AML-193 (cell line): ENCODE results near the gene HSBP1L1.
A peak's percentile ranks its signal among the peaks of the same experiment; 100 is the strongest.

Source experiments
- DNase-seq, 2 experiments: peaks; one replicate each; lab custom pipeline; 2025; lab: John Stamatoyannopoulos, UW

Gene HSBP1L1

DNA sequence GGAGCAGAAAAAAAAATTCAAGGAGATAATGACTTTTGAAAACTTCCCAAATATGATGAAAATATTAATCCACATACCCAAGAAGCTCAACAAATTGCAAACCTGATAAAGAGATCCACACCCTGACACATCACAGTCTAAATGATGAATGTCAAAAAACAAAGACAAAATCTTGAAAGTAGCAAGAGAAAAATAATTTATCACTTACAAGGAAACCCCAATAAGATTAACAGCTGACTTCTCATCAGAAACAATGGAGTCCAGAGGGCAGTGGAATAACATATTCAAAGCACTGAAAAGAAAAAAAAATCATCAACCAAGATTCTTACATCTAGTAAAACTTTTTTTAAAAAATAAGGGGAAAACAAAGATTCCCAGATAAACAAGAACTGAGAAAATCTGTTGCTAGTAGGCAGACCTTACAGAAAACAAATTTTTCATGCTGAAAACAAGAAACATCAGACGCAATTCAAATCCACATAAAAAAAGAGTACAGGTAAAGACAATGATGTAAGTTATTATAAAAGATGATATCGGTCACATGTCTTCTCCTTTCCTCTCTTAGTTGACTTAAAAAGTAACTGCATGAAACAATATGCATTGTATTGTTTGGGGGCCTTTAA is 34.3 kb upstream of the HSBP1L1 start:
- no peak for DNase-seq

DNA sequence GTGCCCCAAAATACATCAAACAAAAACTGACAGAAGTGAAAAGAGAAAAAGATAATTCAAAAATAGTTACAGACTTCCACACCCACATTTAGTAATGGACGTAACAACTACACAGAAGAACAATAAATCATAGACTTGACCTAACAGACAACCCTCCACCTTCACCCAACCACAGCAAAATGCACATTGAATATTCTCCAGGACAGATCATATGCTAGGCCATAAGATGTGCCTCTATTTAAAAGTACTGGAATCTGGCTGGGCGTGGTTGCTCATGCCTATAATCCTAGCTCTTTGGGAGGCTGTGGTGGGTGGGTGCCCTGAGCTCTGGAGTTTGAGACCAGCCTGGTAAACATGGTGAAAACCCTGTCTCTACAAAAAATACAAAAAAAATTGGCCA is 33.0 kb upstream of the HSBP1L1 start:
- no peak for DNase-seq

DNA sequence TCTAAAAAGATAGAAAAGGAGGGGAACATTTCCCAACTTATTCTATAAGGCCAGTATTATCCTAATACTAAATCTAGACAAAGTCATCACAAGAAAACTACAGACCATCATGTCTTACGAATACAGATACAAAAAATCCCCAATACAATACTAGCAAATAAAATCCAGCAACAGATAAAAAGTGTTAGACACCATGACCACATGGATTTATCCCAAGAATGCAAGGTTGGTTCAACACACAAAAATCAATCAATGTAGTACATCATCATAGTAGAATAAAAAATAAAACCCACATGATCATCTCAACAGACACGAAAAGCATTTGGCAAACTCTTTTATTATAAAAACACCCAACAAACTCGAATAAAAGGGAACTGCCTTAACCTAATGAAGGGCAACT is 31.5 kb upstream of the HSBP1L1 start:
- no peak for DNase-seq

DNA sequence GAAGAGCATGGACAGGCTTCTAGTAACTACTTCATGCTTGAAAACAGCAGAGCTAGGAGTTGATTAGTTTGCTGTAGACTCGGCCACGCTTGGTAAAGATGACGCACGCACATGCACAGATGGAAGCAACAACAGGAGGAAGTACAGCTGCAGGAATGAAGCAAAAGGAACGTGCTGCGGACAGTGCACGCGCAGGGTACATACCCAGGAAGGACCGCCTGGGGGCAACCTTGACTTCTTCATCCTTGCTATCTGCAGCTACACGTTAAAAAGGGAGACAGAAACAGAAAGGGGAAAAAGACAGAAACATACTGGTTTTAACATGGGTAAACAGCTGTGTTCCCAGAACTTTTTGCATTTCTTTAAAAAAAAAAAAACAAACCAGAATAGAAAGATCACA is 30.7 kb upstream of the HSBP1L1 start:
- DNase-seq = no peak

DNA sequence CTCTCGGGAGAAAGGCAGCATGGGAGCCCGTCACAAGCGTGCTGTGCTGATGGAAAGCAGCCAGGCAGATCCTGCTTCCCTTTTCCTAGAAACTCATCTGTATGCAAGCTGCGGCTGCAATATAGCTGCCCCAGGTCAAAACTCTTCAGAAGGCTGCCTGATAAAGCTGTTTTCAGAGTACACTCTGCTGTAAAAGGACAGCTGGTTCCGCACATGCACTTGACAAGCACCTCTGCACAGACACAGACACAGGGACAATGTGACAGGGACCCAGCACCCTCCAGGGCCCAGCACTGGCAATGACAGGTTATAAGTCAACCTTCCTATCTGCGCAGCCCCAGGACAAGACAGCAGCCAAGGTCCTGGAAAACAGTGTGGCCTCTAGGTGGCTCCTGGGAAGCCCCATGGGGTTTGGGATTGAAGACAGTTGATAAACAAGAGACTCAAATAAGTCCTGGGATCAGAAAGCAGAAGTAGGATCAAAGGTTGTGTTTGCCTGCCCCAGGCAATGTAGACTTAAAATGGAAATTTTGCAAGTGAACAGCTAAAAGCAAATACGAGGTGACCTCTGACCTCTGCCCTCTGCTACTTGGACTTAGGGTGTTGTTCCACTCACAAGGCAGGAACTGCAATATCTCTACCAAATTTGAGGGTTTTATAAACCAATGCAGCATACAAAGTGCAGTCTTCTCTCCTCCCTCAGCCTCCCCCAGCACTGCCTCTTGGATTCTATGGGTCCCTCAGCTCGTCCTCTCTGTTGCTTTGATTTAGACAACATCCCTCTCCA is 29.9 kb upstream of the HSBP1L1 start:
- DNase-seq = peak; percentile 31 to 46

DNA sequence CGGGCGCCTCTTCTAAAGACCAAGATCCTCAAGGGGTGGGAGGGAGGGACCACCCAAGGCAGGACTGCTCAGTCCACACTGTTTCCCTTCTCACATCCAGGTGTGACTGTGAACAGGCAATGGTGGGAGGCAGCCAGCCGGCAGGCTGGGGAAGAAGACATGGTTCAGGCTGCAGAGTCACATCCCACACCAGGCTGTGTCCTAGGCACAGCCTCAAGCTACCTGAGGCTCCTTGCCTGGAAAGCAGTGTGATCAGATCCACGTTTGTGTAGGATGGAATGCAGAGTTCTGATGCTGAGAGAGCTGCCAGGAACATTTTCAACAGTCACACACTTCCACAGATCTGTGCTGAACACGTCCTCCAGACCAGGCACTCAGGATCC is 29.4 kb upstream of the HSBP1L1 start:
- no peak for DNase-seq

DNA sequence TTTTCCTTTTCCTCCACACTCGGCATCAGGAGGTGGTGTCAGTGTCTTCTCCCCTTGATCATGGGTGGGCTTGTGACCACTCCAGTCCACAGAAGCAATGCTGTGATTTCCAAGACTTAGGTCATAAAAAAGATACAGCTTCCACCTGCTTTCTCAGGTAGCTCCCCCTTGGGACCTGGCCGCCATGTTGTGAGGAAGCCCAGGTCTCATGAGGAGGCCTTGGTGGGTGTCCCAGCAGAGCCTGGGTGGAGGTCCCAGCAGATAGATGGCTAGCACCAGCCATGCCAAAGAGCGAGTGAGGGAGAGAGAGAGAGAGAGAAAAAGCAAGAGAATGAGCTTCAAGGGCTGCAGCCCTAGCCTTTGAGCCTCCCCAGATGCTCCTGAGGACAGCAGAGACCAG is 28.9 kb upstream of the HSBP1L1 start:
- DNase-seq = no peak

DNA sequence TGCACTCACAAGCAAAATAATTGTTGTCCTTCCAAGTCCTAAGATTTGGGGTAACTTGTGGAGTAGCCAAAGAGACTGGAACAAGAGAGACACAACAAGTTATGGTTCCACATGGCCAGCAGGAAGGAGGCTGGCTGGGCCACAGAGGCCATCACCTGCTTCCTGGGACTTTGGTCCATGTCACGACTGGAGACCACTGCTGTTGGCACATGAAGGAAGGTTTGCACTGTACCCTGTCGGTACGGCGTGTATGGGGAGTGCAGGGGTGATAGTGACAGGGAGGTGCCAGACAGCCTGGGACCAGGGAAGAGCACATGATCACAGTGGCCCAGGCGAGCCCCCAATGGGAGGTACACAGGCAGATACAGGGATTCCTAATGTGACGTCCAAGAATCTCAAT is 28.5 kb upstream of the HSBP1L1 start:
- DNase-seq = no peak

DNA sequence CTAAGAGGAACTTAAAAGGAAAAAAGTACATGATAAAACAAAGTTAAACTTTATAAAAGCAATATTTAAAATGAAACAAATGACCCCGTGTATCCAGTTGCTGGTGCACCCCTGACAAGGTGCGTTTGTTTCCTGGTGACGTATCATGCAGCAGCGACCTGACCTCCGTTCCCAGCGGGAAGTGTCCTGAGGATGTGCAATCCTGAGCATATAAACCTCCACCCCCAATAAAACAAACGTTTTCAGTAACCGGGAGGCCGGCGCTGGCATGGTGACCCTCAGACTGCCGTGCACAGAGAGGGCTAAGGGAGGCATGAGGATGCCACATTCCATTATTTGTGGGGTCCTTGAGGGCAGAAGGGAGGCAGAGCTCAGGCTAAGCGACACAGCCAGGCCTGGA is 27.8 kb upstream of the HSBP1L1 start:
- no peak for DNase-seq

DNA sequence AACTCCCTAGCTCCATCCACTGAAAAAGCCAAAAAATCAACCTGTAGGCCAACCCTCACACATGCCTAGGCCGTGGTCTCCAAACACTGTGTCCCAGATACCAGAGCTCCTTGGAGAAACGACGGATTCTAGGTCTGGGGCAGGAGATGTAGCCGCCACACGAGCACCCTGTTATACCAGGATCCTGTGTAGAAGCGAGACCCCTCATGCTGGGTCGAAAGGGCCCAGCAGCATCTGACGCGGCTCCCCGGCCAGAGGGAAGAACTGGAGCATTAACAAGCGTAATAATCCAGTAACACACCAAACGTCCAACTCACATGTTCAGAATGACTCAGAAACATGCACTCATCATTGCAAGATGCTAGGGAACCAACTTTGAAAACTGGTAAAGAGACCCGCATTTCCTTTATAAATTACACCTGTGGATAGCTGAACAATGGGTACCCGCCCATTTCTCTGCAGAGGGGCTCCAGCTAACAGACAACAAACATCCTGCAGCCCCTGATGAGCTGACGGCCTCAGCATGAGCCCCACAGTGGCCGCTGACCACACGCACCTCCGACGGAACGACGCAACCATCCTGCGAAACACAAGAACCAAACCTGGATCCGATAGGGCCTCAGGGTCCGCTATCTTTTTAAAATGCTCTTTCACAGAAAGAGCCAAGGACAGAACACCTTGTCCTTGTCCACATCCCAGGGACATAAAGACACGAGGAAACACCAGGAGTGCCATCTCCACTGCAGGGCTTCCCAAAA is 27.2 kb upstream of the HSBP1L1 start:
- DNase-seq = no peak

DNA sequence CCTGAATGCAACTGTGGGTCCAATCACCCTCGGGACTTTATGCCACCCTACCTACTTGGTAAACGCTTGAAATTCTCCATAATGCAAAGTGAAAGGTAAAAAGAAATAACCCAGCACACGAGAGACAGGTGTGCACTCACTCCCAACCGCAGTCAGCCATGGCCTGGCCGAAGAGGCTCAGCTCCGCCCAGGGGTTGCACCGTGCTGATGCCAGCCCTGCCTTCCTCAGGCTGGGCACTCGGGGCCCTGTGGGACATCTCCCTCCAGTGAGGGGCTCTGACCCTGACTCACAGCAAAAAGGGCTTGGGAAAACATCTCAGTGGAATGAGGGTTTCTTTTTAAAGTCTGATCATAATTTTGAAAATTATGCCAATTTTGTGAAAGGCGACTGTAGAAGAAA is 26.2 kb upstream of the HSBP1L1 start:
- no peak for DNase-seq

DNA sequence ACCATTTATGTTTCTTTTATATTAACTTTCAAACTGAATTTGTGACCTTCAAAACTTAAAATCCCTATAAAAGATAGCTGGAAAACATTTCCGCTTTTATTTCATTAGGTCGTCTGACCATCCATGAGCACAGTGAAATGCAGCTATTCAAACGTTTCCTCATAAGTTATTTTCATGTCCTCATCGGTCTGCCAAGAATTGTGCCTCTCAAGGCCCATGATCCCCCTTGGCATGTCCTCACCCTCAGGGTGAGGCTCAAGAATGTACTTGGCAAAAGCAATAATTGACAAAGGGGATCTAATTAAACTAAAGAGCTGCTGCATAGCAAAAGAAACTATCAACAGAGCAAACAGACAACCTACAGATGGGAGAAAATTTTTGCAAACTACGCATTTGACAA is 25.3 kb upstream of the HSBP1L1 start:
- no peak for DNase-seq

DNA sequence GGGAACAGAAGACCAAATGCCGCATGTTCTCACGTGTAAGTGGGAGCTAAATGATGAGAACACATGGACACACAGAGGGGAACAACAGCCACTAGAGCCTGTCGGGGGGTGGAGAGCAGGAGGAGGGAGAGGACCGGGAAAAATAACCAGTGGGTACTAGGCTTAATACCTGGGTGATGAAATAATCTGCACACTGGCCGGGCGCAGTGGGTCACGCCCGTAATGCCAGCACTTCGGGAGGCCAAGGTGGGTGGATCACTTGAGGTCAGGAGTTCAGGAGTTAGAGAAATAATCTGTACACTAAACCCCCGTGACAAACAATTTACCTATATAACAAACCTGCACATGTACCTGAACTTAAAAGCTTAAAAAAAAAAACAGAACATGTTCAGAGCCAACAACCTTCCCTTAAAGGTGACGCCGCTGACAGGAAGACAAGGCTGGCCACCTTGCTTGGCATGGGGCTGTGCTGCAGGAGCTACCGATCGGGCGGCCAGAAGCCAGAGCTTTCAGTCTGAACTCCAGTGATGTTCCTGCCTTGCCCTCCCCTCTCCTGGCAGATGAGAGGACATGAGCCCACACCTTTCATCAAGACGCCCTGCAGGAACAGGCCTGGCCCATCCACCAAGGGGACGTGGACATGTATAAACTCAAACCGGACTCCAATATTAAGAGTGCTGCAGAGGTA is 24.2 kb upstream of the HSBP1L1 start:
- no peak for DNase-seq

DNA sequence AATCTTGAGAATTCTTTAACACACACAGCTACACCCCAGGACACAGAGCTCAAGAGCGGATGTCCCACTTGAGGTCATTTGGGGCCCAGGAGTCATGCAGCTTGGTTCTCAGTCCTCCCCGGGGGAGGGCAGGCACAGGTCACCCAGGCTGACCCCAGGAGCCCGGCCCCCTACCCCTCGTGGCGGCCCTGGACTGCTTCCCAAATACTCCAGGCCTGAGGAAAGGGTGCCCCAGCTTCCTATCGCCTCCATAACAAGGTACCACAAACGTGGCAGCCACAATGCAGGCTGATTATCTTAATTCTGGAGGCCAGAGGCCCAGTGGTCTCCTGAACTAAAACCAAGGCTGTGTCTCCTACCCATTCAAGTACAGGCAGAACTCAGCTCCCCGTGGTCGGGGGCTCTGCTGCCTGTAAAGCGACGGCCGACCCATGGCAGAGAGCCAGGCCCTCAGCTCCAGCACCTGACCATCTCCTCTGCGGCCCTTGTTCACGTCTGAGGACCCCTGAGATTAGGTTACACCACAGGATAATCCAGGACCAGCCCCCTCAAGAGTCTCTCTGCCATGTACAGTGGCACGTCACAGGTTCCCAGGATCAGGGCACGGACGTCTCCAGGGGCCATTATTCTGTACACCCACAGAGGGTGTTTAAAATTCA is 23.5 kb upstream of the HSBP1L1 start:
- DNase-seq = no peak

DNA sequence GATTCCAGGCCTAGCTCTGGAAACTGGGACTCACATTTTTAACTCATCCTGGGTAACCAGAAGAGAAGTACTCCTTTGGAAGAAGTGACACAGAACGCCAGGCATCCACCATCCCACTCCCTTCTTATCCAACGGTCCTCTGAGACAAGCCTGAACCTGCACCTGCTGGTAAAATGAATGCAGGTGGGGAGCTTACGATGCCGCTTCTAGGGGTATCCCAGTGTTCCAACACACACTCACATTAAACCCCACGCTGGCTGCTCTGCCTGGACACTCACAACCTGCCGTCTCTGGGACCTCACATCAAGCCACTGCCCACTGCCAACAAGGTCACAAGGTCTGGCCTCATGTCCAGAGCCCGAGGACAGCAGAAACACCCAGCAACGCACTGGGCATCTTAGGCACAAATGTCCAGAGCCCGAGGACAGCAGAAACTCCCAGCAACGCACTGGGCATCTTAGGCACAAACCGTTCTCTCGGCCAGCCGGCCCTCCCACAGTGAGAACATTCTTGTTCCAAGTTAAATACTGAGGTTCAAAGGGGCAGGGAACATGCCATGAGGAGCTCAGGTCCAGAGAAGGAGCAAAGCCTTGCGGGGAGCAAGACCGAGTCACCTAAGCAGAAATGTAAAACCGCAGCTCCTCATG is 22.8 kb upstream of the HSBP1L1 start:
- DNase-seq = no peak

DNA sequence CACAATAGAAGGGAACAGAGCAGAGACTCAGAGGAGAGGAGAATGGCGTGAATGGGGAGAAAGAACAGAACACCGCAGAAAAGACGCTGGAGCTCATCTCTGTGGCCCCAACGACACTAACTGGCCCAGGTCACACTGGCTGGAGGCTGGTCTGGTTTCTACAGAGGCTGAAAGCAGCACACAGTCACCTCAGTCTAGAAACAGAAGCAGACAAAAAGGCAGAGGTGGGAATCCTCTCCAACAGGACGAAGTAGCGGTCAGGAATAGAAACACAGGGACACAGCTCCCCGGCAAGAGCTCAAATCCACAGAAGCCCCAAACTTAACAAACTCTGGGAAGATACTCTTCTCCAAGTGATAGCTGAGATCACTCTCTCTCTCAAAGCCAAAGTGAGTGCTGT is 22.2 kb upstream of the HSBP1L1 start:
- no peak for DNase-seq

DNA sequence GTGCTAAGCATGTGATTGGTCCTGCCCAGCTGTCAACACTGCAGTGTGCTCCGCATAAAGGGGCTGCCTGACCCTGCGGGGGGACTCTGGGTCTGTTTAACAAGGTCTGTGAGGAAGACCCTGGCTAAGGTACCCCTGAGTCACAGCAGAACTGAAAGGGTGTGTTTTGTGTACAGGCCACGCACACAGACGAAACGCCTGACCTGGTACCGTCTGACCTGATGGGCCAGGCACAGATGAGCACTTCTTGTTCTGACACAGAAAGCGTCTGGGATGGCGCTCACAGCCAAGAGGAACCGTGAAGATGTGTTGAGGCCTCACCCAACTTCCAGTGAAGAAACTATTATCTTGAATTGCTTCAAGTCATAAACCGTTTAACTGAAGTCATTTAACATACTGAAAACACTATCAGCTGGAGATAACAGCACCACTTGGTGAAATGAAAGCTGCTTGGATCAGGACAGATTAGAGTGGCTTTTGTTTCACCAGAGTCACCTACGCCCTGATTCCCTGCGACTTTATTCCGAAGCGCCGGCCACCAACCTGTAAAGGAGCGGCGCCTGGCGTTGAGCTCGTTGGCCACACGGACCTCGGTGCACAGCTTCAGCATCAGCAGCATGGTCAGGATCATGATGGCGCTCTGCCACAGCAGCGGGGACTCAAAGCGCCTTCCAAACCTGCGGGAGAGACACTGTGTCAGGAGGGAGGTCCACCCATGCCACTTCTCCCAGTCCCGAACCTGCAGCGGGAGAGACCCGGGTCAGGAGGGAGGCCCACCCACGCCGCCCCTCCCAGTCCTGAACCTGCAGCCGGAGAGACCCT is 21.4 kb upstream of the HSBP1L1 start:
- no peak for DNase-seq

DNA sequence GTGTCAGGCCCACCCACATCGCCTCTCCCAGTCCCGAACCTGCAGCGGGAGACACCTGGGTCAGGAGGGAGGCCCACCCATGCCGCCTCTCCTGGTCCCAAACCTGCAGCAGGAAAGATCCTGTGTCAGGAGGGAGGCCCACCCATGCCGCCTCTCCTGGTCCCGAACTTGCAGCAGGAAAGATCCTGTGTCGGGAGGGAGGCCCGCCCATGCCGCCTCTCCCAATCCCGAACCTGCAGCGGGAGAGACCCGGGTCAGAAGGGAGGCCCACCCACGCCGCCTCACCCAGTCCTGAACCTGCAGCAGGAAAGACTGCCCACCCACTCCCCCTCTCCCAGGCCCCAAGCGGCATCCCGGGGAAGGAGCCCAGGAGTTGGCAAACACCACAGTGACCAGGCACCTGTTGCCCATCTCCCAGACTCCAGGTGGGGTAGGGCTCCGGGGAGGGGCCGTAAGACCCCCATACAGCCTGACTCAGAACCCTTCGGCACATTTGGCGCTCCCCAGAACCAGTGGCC is 20.8 kb upstream of the HSBP1L1 start:
- no peak for DNase-seq

DNA sequence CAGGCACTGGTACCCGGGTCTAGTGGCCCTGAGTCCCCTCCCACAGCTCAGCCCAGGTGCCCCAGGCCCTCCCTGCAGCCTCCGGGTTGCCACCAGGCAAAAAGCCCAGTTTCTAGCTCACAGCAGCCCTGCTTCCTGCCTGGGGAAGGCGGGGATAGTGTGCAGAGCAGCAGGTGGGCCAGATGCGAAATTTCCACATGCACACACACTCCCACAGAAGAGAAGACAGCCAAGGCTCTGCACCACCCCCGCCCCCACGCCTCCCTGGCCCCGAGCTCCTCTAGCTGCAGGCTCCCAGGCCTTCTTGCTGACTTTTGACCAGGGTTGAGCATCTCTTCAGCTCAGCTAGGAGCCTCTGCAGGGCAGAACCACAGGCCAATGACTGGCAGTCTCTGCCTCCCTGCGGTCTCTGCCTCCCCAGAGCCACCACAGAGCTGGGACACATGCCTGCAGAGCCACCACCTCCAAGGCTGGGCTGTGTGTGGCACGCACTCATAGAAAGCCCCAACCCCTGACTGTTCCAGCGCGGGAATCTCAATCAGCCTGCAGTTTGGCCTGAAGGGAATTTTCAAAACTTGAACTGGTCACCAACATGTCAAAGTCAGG is 20.2 kb upstream of the HSBP1L1 start:
- DNase-seq = no peak

DNA sequence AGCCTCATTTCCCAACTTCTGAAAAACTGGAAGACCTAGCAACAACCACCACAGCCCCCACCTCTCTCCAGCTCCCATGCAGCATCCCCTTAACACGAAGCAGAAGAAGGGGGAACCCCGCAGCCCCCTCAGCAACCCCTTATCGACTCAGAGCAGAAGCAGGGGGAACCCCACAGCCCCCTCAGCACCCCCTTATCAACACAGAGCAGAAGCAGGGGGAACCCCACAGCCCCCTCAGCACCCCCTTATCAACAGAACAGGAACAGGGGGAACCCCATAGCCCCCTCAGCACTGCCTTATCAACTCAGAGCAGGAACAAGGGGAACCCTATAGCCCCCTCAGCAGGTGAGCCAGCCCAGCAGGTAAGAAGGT is 19.7 kb upstream of the HSBP1L1 start:
- DNase-seq = no peak
